ENCODE measurements around the gene DEDD2.

Gene DEDD2

GRCh38 chr19:42249769-42250168 is 32.3 kb upstream of the DEDD2 start:
- H3K4me3 ChIP-seq, result no peak overlapping the region
- peak overlapping the region in 17 of 21 experiments; percentile 0 to 100 (median 98) for H3K27ac ChIP-seq

- Histone ChIP-seq H3K27ac (peak overlapping the region in 10 of 21 experiments; percentile 32 to 100 (median 98)), H3K4me3 (no peak overlapping the region)
Measured at GRCh38 chr19:42249149-42249750, 31.8 kb upstream of the DEDD2 start.

GRCh38 chr19:42248270-42249148 is 31.0 kb upstream of the DEDD2 start:
- Histone ChIP-seq H3K27ac (peak overlapping the region in 9 of 21 experiments; percentile 31 to 100 (median 98)), H3K4me3 (no peak overlapping the region)

GRCh38 chr19:42247640-42248199 is 30.2 kb upstream of the DEDD2 start:
- Histone ChIP-seq H3K4me3 (no peak overlapping the region), H3K27ac (peak overlapping the region in 12 of 21 experiments; percentile 35 to 100 (median 76))

GRCh38 chr19:42246922-42247639 is 29.6 kb upstream of the DEDD2 start:
- no peak overlapping the region for H3K4me3 ChIP-seq
- peak overlapping the region in 17 of 21 experiments; percentile 18 to 100 (median 57) for H3K27ac ChIP-seq

- Histone ChIP-seq H3K4me3 (no peak overlapping the region), H3K27ac (peak overlapping the region in 17 of 21 experiments; percentile 18 to 100 (median 67))
Measured at GRCh38 chr19:42246143-42246921, 28.9 kb upstream of the DEDD2 start.

- Histone ChIP-seq H3K27ac (peak overlapping the region in 17 of 21 experiments; percentile 7 to 98 (median 87)), H3K4me3 (peak overlapping the region in 1 of 7 experiments; percentile 36)
Measured at GRCh38 chr19:42245231-42245630, 27.8 kb upstream of the DEDD2 start.

GRCh38 chr19:42244347-42245220 is 27.1 kb upstream of the DEDD2 start:
- peak overlapping the region in 20 of 21 experiments; percentile 43 to 98 (median 86) for H3K27ac ChIP-seq
- H3K4me3 ChIP-seq, result peak overlapping the region; percentile 36 to 87 (median 77)

- Histone ChIP-seq H3K27ac (peak within 1 kb of the TSS; percentile 83 to 98 (median 92)), H3K4me3 (peak within 1 kb of the TSS; percentile 58 to 87 (median 79))
Measured at GRCh38 chr19:42242512-42243409, 25.3 kb upstream of the DEDD2 start, which contains the start of gene GSK3A. Gene GSK3A (minus strand): TSS chr19:42242602. CDS start chr19:42242465, 137 bp downstream.

GRCh38 chr19:42242069-42242511 is 24.6 kb upstream of the DEDD2 start:
- H3K4me3 ChIP-seq, result peak overlapping the region; percentile 58 to 87 (median 79)
- peak overlapping the region; percentile 83 to 98 (median 92) for H3K27ac ChIP-seq

GRCh38 chr19:42241279-42241678 is 23.8 kb upstream of the DEDD2 start:
- Histone ChIP-seq H3K27ac (peak overlapping the region in 13 of 21 experiments; percentile 83 to 97 (median 92)), H3K4me3 (peak overlapping the region; percentile 58 to 87 (median 79))

- H3K27ac ChIP-seq, result no peak overlapping the region
- no peak overlapping the region for H3K4me3 ChIP-seq
Measured at GRCh38 chr19:42239544-42240220, 22.2 kb upstream of the DEDD2 start.

GRCh38 chr19:42235181-42235580 is 17.7 kb upstream of the DEDD2 start:
- H3K27ac ChIP-seq, result no peak overlapping the region
- no peak overlapping the region for H3K4me3 ChIP-seq

- Histone ChIP-seq H3K4me3 (no peak overlapping the region), H3K27ac (no peak overlapping the region)
Measured at GRCh38 chr19:42234364-42234763, 16.9 kb upstream of the DEDD2 start.

GRCh38 chr19:42233678-42234292 is 16.3 kb upstream of the DEDD2 start:
- no peak overlapping the region for H3K27ac ChIP-seq
- no peak overlapping the region for H3K4me3 ChIP-seq

- Histone ChIP-seq H3K4me3 (no peak overlapping the region), H3K27ac (no peak overlapping the region)
Measured at GRCh38 chr19:42233106-42233505, 15.6 kb upstream of the DEDD2 start.
